GM10248 (cell line): ENCODE data around the gene DGKG.

ENCODE experiments used
- CTCF ChIA-PET: fragments of 300-600 bp; sonication (Branson Sonifier 250); formaldehyde crosslinking; extraction: SDS; loops from one replicate; lab custom pipeline; 2021; ENCODE audit warnings: antibody characterized with exemption; lab: Yijun Ruan, JAX
- POLR2A ChIA-PET: fragments of 350-650 bp; sonication (Branson Sonifier 250); formaldehyde crosslinking; extraction: SDS; loops from one replicate; lab custom pipeline; 2020; ENCODE audit warnings: antibody characterized with exemption; lab: Yijun Ruan, JAX
- DNase-seq: peaks from one replicate; pipeline ENCODE4 v3.0.0; 2012; ENCODE audit errors: extremely low spot score
- CTCF ChIP-seq: IDR thresholded peaks from 2 replicates; pipeline ENCODE4 v1.5.1; 2012; ENCODE audit warnings: mild to moderate bottlenecking, low read depth; ENCODE audit errors: extremely low read depth, missing control alignments, control extremely low read depth

The DGKG gene

DNA sequence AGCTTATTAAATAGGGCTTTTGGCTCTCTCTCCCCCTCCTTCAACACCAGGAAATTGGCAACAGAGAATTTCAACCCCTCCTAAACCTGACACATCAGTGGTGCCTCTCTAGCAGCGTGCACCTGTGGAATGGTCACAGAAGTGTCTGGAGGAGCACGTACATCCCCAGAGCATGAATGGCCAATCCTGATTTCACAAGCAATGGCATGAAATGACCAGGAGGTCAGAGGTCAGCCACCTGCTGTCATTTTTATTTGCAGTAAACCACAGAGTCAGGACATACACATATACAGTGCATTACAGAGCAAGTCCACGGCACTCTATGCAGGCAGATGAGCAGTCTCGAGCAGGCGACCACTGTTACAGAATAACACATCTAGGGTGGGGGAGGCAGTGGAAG, 228.1 kb downstream of the DGKG start:
- ChIA-PET POLR2A (no interaction called here), CTCF (interaction anchor here (1.5 kb wide), 1 partner anchor 9 kb away, joined by 6 read pairs; no protein-coding TSS in a partner anchor)

GRCh38 chr3:186132487-186132886, 229.5 kb downstream of the DGKG start:
- POLR2A ChIA-PET: no interaction called here
- TF ChIP-seq CTCF: no peak
- no peak for DNase-seq
- CTCF ChIA-PET: interaction anchor here (1.1 to 2.1 kb wide), 3 partner anchors 10 to 20 kb away, joined by 3 to 7 read pairs (median 5); no protein-coding TSS in a partner anchor

More for the DNA sequence above, 228.1 kb downstream of the DGKG start:
- no peak for DNase-seq
- no peak for TF ChIP-seq CTCF

DNA sequence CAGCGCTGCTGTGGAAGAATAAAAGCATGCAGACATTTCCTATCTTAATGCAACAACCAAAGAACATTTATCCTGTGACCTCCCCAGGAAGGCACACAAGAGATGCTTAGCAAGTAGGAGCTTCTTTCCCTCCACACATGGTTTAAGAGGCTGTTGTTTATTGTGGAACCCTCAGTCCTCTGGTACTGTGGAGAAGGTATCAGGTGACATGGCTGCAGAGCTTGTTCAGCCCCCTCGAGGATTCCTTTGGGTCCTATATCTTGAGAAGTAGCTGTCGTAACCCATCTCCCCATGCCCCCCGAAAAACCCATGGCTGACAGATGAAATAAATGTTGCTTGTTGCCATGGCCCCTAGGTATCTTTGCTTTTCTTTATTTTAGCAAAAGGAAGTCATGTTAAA, 232.8 kb downstream of the DGKG start:
- TF ChIP-seq CTCF: no peak
- ChIA-PET POLR2A (no interaction called here), CTCF (no interaction called here)
- DNase-seq: no peak

DNA sequence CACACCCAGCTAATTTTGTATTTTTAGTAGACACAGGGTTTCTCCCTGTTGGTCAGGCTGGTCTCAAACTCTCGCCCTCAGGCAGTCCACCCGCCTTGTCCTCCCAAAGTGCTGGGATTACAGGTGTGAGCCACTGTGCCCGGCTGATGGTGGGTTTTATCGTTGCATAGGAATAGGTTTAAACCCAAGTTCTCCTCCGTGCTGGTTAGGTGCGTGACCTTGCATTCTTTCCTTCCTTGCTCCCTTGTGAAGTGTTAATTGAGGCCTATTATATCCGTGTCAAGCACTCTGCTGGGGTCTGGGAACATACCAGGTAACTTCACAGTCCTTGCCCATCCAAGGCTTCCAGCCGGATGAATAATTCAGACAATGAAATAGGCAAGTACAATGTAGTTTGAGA, 233.9 kb downstream of the DGKG start:
- CTCF ChIA-PET: no interaction called here
- POLR2A ChIA-PET: no interaction called here
- no peak for DNase-seq
- no peak for TF ChIP-seq CTCF

DNA sequence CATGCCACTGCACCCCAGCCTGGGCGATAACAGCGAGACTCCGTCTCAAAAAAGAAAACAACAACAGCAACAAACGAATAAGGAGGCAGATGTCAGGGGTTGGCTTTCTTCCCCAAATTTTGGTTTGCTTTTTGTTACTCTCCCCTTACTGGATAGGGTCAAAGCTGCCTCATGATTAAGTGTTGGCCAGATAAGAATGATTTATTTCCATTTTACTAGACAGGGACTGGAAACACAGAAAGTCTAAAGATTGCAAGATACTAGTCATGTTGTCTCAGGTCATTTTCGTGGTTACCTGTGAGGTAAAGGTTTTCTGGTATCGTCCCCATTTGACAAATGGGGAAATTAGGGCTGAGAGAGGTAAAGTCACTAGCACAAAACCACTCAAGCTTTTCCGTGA, 234.6 kb downstream of the DGKG start:
- no peak for TF ChIP-seq CTCF
- ChIA-PET CTCF (interaction anchor here (1.1 kb wide), 1 partner anchor 16 kb away, joined by 5 read pairs; no protein-coding TSS in a partner anchor), POLR2A (no interaction called here)
- no peak for DNase-seq

DNA sequence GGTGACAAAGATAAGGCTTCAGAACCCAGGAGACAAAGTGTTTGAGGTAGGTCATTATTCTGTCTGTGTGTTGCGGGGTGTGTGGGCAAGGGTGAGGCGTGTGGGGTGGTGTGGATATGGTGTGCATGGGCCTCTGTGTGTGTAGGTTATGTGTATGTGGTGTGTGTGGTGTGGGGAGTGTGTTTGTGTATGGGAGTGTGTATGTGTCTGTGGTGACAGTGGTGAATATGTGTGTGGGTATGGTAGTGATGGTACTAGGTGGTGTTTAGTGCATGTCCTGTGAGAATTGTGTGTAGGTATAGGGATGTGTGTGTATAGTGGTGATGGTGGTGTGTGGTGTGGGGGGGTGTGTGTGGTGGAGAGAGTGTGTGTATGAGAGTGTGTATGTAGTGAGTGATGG, 236.9 kb downstream of the DGKG start:
- ChIA-PET CTCF (no interaction called here), POLR2A (no interaction called here)
- DNase-seq: no peak
- no peak for TF ChIP-seq CTCF
